IMR-90 (cell line): ENCODE results near the gene ARHGEF12. TPM values are rescaled to one million over a fixed set of nuclear protein-coding genes. Genes with fewer than 3 reads are reported as not detected.

Source experiments
- ATAC-seq: fragments of 200-7000 bp; cut with Tn5 transposase; 2 replicates; pipeline ENCODE4 v1.9.1; 2020; ENCODE audit warnings: low read depth, mild to moderate bottlenecking, moderate library complexity
- BruUV-seq: library from RNA; stranded (reverse); fragments of 400-500 nt; replicated peaks from 2 replicates; lab custom pipeline; 2021; lab: Mats Ljungman, UMichigan
- CTCF ChIA-PET: fragments of 300-600 bp; formaldehyde crosslinking; extraction: SDS; loops from one replicate; lab custom pipeline; 2021; ENCODE audit warnings: antibody characterized with exemption; lab: Yijun Ruan, JAX
- POLR2A ChIA-PET: fragments of 300-600 bp; sonication (Branson Sonifier 250); formaldehyde crosslinking; loops from one replicate; lab custom pipeline; 2022; ENCODE audit warnings: antibody characterized with exemption; ENCODE audit not compliant: unreplicated experiment; lab: Charles Lee
- DNase-seq: peaks from one replicate; pipeline ENCODE4 v3.0.0; 2013
- H2AFZ ChIP-seq: replicated peaks from 2 replicates; pipeline ENCODE3; 2013; ENCODE audit warnings: low read length, mild to moderate bottlenecking; ENCODE audit not compliant: poor library complexity
- H2AK5ac ChIP-seq: 2 replicates; pipeline ENCODE4 v1.6.1; 2013; ENCODE audit warnings: low read depth, low read length, inconsistent platforms
- H2AK9ac ChIP-seq: replicated peaks from 2 replicates; pipeline ENCODE3; 2013; ENCODE audit warnings: mild to moderate bottlenecking, low read depth, low read length, moderate library complexity; ENCODE audit not compliant: poor library complexity
- H2BK120ac ChIP-seq: 2 replicates; pipeline ENCODE4 v1.6.1; 2013; ENCODE audit warnings: low read depth, low read length, inconsistent platforms
- H2BK15ac ChIP-seq: 3 replicates; pipeline ENCODE4 v1.6.1; 2013; ENCODE audit warnings: low read depth, low read length, inconsistent platforms
- H2BK20ac ChIP-seq: 2 replicates; pipeline ENCODE4 v1.6.1; 2013; ENCODE audit warnings: low read depth, mild to moderate bottlenecking, inconsistent platforms, low read length, moderate library complexity
- H2BK5ac ChIP-seq: 2 replicates; pipeline ENCODE4 v1.6.1; 2013; ENCODE audit warnings: mild to moderate bottlenecking, low read depth, low read length, inconsistent platforms; ENCODE audit not compliant: poor library complexity, severe bottlenecking
- H3K14ac ChIP-seq: replicated peaks from 2 replicates; pipeline ENCODE4 v1.6.1; 2013; ENCODE audit warnings: low read depth, low read length, inconsistent platforms
- H3K18ac ChIP-seq: 2 replicates; pipeline ENCODE4 v1.6.1; 2013; ENCODE audit warnings: low read depth, low read length, control low read depth
- H3K23ac ChIP-seq: 2 replicates; pipeline ENCODE4 v1.6.1; 2013; ENCODE audit warnings: low read depth, low read length, inconsistent platforms
- H3K27ac ChIP-seq: 2 replicates; pipeline ENCODE4 v1.5.1; 2013; ENCODE audit warnings: mild to moderate bottlenecking, control low read depth, low read length; ENCODE audit not compliant: insufficient read depth
- H3K27me3 ChIP-seq: 2 replicates; pipeline ENCODE4 v1.6.1; 2013; ENCODE audit warnings: low read length; ENCODE audit not compliant: control insufficient read depth, insufficient read depth
- H3K36me3 ChIP-seq: 2 replicates; pipeline ENCODE4 v1.6.1; 2013; ENCODE audit warnings: low read length, mixed read lengths; ENCODE audit not compliant: control insufficient read depth, insufficient read depth
- H3K4ac ChIP-seq: 2 replicates; pipeline ENCODE4 v1.6.1; 2013; ENCODE audit warnings: low read depth, low read length, inconsistent platforms
- H3K4me1 ChIP-seq: 2 replicates; pipeline ENCODE4 v1.6.1; 2013; ENCODE audit warnings: low read length, mixed read lengths; ENCODE audit not compliant: control insufficient read depth, insufficient read depth
- H3K4me2 ChIP-seq: 2 replicates; pipeline ENCODE4 v1.6.1; 2013; ENCODE audit warnings: low read depth, mild to moderate bottlenecking, control low read depth, low read length, moderate library complexity
- H3K4me3 ChIP-seq: 2 replicates; pipeline ENCODE4 v1.5.1; 2013; ENCODE audit warnings: low read depth, mild to moderate bottlenecking, control low read depth, low read length, moderate library complexity; ENCODE audit not compliant: insufficient read depth
- H3K56ac ChIP-seq: 2 replicates; pipeline ENCODE4 v1.6.1; 2013; ENCODE audit warnings: low read length, inconsistent platforms; ENCODE audit not compliant: insufficient read depth; ENCODE audit errors: extremely low read depth
- H3K79me1 ChIP-seq, 2 experiments: 2 replicates each; pipeline ENCODE4 v1.6.1; 2013; ENCODE audit warnings: low read length in 2 of 2, inconsistent platforms in 1 of 2, low read depth in 1 of 2
- H3K9ac ChIP-seq: 2 replicates; pipeline ENCODE4 v1.6.1; 2013; ENCODE audit warnings: low read depth, low read length, control low read depth
- H3K9me1 ChIP-seq: 2 replicates; pipeline ENCODE4 v1.6.1; 2013; ENCODE audit warnings: low read length, inconsistent platforms; ENCODE audit not compliant: insufficient read depth
- H3K9me3 ChIP-seq: 2 replicates; pipeline ENCODE4 v1.6.1; 2013; ENCODE audit warnings: low read length; ENCODE audit not compliant: control insufficient read depth, insufficient read depth
- H4K20me1 ChIP-seq: 2 replicates; pipeline ENCODE4 v1.6.1; 2013; ENCODE audit warnings: low read length, inconsistent platforms; ENCODE audit not compliant: insufficient read depth
- H4K5ac ChIP-seq: 2 replicates; pipeline ENCODE4 v1.6.1; 2013; ENCODE audit warnings: mild to moderate bottlenecking, low read depth, low read length, control low read depth
- H4K8ac ChIP-seq, 2 experiments: 2 replicates each; pipeline ENCODE4 v1.6.1; 2013; ENCODE audit warnings: low read depth in 2 of 2, low read length in 2 of 2, control low read depth in 1 of 2, inconsistent platforms in 1 of 2
- H4K91ac ChIP-seq: 2 replicates; pipeline ENCODE4 v1.6.1; 2013; ENCODE audit warnings: low read depth, low read length, inconsistent platforms; ENCODE audit not compliant: insufficient read depth
- BHLHE40 ChIP-seq: fragments of 150-350 bp; IDR thresholded peaks from 2 replicates; pipeline ENCODE4 v1.6.1; 2016; ENCODE audit warnings: mild to moderate bottlenecking, low read depth, low read length
- CEBPB ChIP-seq: IDR thresholded peaks from 2 replicates; pipeline ENCODE4 v1.6.1; 2012; ENCODE audit warnings: low read depth, low read length, improper control_type of control experiment
- CHD1 ChIP-seq: IDR thresholded peaks from 2 replicates; pipeline ENCODE4 v1.6.1; 2012; ENCODE audit warnings: low read depth, low read length, improper control_type of control experiment
- MAZ ChIP-seq: IDR thresholded peaks from 2 replicates; pipeline ENCODE4 v1.6.1; 2012; ENCODE audit warnings: low read depth, mild to moderate bottlenecking, low read length, improper control_type of control experiment, moderate library complexity, borderline replicate concordance
- MXI1 ChIP-seq: IDR thresholded peaks from 2 replicates; pipeline ENCODE4 v1.6.1; 2012; ENCODE audit warnings: low read depth, mild to moderate bottlenecking, low read length, moderate library complexity, borderline replicate concordance
- NFE2L2 ChIP-seq: fragments of 150-350 bp; IDR thresholded peaks from 2 replicates; pipeline ENCODE4 v1.6.1; 2016; ENCODE audit warnings: low read depth, mild to moderate bottlenecking, low read length
- RAD21 ChIP-seq: IDR thresholded peaks from 2 replicates; pipeline ENCODE4 v1.6.1; 2012; ENCODE audit warnings: low read length, improper control_type of control experiment
- RCOR1 ChIP-seq: IDR thresholded peaks from 2 replicates; pipeline ENCODE4 v1.6.1; 2012; ENCODE audit warnings: mild to moderate bottlenecking, low read length, improper control_type of control experiment; ENCODE audit not compliant: insufficient replicate concordance
- SMC3 ChIP-seq: fragments of 150-350 bp; IDR thresholded peaks from 2 replicates; pipeline ENCODE4 v1.6.1; 2016; ENCODE audit warnings: low read depth, mild to moderate bottlenecking, antibody characterized with exemption, low read length, moderate library complexity
- USF2 ChIP-seq: fragments of 150-350 bp; IDR thresholded peaks from 2 replicates; pipeline ENCODE4 v1.6.1; 2017; ENCODE audit warnings: mild to moderate bottlenecking, antibody characterized with exemption, low read length, low read depth
- WGBS, 2 experiments: methylation state at CpG; one replicate each; pipeline versions ENCODE4 v1.1.5 to v1.1.7; 2013; ENCODE audit warnings: missing lambda C conversion rate in 2 of 2; ENCODE audit not compliant: insufficient read length in 1 of 2; ENCODE audit errors: extremely low coverage in 2 of 2; 5-methylcytosine and 5-hydroxymethylcytosine counted together
- dilution Hi-C: fragments of 300-500 bp; cut with HindIII; formaldehyde crosslinking; loops from one replicate; pipeline ENCODE4 v1.14.3; 2018; ENCODE audit warnings: low sequenced_read_pairs; ENCODE audit not compliant: unreplicated experiment
- in situ Hi-C: fragments of 300-500 bp; cut with MboI; formaldehyde crosslinking; loops from 3 replicates; pipeline ENCODE4 v1.14.3; 2019; ENCODE audit warnings: low sequenced_read_pairs, inconsistent platforms, mixed read lengths
- intact Hi-C: fragments of 100-400 bp; cut with micrococcal nuclease; formaldehyde crosslinking; loops from 2 replicates; pipeline ENCODE4 v1.10.0; 2022
- polyA plus RNA-seq, 3 experiments: library from polyadenylated mRNA; depleted of rRNA; stranded (reverse); fragments of >200 nt; gene quantifications; 2 replicates each; pipeline ENCODE4 v1.2.3, GENCODE V29; 2012; ENCODE audit warnings: low replicate concordance in 1 of 3
- total RNA-seq: library from RNA; depleted of rRNA; stranded (reverse); fragments of >200 nt; gene quantifications from 2 replicates; pipeline ENCODE4 v1.2.3, GENCODE V29; 2012

ARHGEF12 gene
- total and polyA plus RNA-seq, 2 of the 4 experiments (the other 2 are of a cell fraction): 25.5 to 115 TPM

- DNase-seq: peak; percentile 80
- H4K8ac ChIP-seq: 0 out of 4 replicates have a peak overlapping the region, but pooled peaks of 1 of the 2 experiments have one; percentile 6
- H3K79me1 ChIP-seq: peaks cover 15 to 67% of the 10 kb centered on the region in 2 experiments; a peak in 3 of 4 replicates
- 80% methylated on average over 1 of the region's 5 CpGs; no CpG with 5 or more reads in 1 of the 2 experiments for whole genome bisulfite sequencing, 2 experiments
- no peaks in the 10 kb centered on the region for H3K27me3 ChIP-seq
- H3K9me3 ChIP-seq: no peaks in the 10 kb centered on the region
- H2BK15ac ChIP-seq: no peak overlapping the region
- peaks cover 15% of the 10 kb centered on the region for H3K4me1 ChIP-seq
- H2BK5ac ChIP-seq: peak overlapping the region; percentile 34
- dilution Hi-C loops (no loop called here), in situ Hi-C loops (no loop called here), intact Hi-C loops (loop anchor here (5.0 kb wide), 2 partner anchors 37 to 48 kb away; partner anchors contain the start of gene ARHGEF12)
- H3K27ac ChIP-seq: no peak overlapping the region; the same call in 1 of the 2 replicates
- no peak overlapping the region for H4K91ac ChIP-seq
- no peaks in the 10 kb centered on the region for H3K36me3 ChIP-seq
- no peak overlapping the region for H2BK120ac ChIP-seq
- no peak overlapping the region for H2BK20ac ChIP-seq
- no peak overlapping the region for H3K4ac ChIP-seq
- H3K4me3 ChIP-seq: no peak overlapping the region
- H3K14ac ChIP-seq: no peak overlapping the region
- no peak overlapping the region for H2AFZ ChIP-seq
- no peak overlapping the region for H3K18ac ChIP-seq
- POLR2A ChIA-PET: no interaction called here
- no peak overlapping the region for H2AK9ac ChIP-seq
- BruUV-seq: no TSS peak
- no peak overlapping the region for H2AK5ac ChIP-seq
- TF ChIP-seq BHLHE40: no peak
- TF ChIP-seq RCOR1: no peak
- TF ChIP-seq USF2: no peak
- no peak for TF ChIP-seq SMC3
- TF ChIP-seq MAZ: no peak
- TF ChIP-seq CEBPB: no peak
- TF ChIP-seq NFE2L2: no peak
- TF ChIP-seq RAD21: no peak
- no peak for TF ChIP-seq MXI1
- no peak for TF ChIP-seq CHD1
- peaks cover 9% of the 10 kb centered on the region for H3K9me1 ChIP-seq
- H3K23ac ChIP-seq: no peak overlapping the region
- H3K56ac ChIP-seq: no peak overlapping the region
- no peak overlapping the region for H4K5ac ChIP-seq
- H3K9ac ChIP-seq: no peak overlapping the region
- peak overlapping the region; percentile 82 for H3K4me2 ChIP-seq
- CTCF ChIA-PET: interaction anchor here (0.9 to 2.0 kb wide), 3 partner anchors 10 to 50 kb away, joined by 3 to 8 read pairs (median 7); no protein-coding TSS in a partner anchor
- H4K20me1 ChIP-seq: peaks cover 74% of the 10 kb centered on the region; the same call in 1 of the 2 replicates
- ATAC-seq: peak; percentile 70
Observed at GRCh38 chr11:120385110-120385509, 48.9 kb downstream of the ARHGEF12 start.
